Peyer's patch (tissue), 4 donors: ENCODE data around the gene CDC42SE2. TPM values are rescaled to one million over a fixed set of nuclear protein-coding genes. Genes with fewer than 3 reads are reported as not detected.
"Not testable (repeated sequence)": the region's sequence is repeated elsewhere in the genome, so short reads cannot be mapped to it uniquely, and the experiment has no call there.

Source experiments
- DNase-seq, 3 donors: peaks; one replicate each; pipeline ENCODE4 v3.0.0-alpha.2; 2017 to 2019
- H3K27ac ChIP-seq, 4 donors: fragments of 200-600 bp; sonication (generic); one replicate each; pipeline ENCODE4 v1.5.1; 2016 to 2019
- H3K27me3 ChIP-seq, 2 donors: fragments of 200-600 bp; sonication (generic); one replicate each; pipeline ENCODE4 v1.5.1; 2019
- H3K36me3 ChIP-seq, 3 donors: fragments of 200-600 bp; sonication (generic); one replicate each; pipeline ENCODE4 v1.5.1; 2016 to 2019
- H3K4me1 ChIP-seq, 4 donors: fragments of 200-600 bp; sonication (generic); one replicate each; pipeline ENCODE4 v1.5.1; 2016 to 2019
- H3K4me3 ChIP-seq, 4 donors: fragments of 200-600 bp; sonication (generic); 1 replicate in 3 of 4; 2 replicates in 1 of 4; pipeline ENCODE4 v1.5.1; 2016 to 2019; ENCODE audit warnings: mild to moderate bottlenecking in 1 of 4
- H3K9me3 ChIP-seq, 4 donors: fragments of 200-600 bp; sonication (generic); one replicate each; pipeline ENCODE4 v1.5.1; 2016 to 2019; ENCODE audit warnings: mild to moderate bottlenecking in 1 of 4
- POLR2A ChIP-seq, 2 donors: fragments of 450-650 bp; IDR thresholded peaks; one replicate each; pipeline ENCODE4 v1.5.1; 2017; ENCODE audit warnings: antibody characterized with exemption in 2 of 2, mild to moderate bottlenecking in 2 of 2, moderate library complexity in 2 of 2
- total RNA-seq, 4 donors: library from RNA; depleted of rRNA; stranded (reverse); fragments of >200 nt; gene quantifications; one replicate each; pipeline ENCODE4 v1.1.0, GENCODE V29; 2016
- TF ChIP-seq, protein P1 (sequence below), 6 experiments: fragments of 450-650 bp in 4 of 6; fragments of 200-600 bp in 2 of 6; sonication (generic) in 1 of 6; IDR thresholded peaks; one replicate each; pipeline ENCODE4 v1.5.1; 2017 to 2019; ENCODE audit warnings: antibody characterized with exemption in 6 of 6, mild to moderate bottlenecking in 3 of 6, moderate library complexity in 1 of 6

Gene CDC42SE2
- total RNA-seq, 4 donors from 2014 or later: 49.9 to 125 (median 91.4) TPM

DNA sequence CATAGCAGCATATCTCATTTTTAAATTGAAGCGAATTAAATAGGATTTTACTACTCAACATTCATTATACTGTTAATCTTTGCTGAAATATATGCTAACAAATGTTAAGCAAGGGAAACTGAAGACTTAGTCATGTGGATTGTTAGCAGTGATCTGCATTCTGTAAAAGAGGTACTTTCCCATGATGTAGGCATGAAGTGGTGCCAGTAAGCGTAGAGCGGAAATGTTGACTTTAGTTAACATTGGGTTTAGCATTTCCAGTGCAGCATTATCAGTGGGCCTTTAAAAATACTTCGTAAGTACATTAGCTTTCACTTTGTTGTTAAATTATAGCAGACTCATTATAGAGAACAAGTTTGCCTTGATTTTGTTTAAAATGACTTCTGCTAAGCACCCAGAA is 130.3 kb downstream of the CDC42SE2 start:
- peak overlapping the region in 1 of 4 donors; percentile 53 for H3K27ac ChIP-seq
- TF ChIP-seq, protein P1, sequence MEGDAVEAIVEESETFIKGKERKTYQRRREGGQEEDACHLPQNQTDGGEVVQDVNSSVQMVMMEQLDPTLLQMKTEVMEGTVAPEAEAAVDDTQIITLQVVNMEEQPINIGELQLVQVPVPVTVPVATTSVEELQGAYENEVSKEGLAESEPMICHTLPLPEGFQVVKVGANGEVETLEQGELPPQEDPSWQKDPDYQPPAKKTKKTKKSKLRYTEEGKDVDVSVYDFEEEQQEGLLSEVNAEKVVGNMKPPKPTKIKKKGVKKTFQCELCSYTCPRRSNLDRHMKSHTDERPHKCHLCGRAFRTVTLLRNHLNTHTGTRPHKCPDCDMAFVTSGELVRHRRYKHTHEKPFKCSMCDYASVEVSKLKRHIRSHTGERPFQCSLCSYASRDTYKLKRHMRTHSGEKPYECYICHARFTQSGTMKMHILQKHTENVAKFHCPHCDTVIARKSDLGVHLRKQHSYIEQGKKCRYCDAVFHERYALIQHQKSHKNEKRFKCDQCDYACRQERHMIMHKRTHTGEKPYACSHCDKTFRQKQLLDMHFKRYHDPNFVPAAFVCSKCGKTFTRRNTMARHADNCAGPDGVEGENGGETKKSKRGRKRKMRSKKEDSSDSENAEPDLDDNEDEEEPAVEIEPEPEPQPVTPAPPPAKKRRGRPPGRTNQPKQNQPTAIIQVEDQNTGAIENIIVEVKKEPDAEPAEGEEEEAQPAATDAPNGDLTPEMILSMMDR (IDR thresholded peaks at IDR 0.05): no peak
- no peak for TF ChIP-seq POLR2A (IDR thresholded peaks at IDR 0.05)
- no peak overlapping the region for H3K4me3 ChIP-seq

DNA sequence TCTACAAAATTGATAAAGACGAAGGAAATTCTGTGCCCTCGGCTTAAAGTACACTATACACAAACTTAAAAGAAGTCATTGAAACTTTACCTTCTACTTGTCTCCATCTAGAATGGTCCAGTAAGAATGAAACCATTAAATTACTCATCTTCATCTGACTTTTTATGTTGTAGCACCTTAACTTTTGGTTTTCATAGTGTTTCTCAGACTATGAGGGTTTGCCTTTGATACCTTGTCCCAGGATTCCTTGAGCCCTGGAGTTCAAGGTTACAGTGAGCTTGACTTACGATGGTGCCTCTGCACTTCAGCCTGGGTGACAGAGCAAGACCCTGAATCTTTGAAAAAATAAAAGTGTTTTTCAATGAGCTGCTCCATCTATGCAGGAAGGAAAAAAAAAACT is 132.2 kb downstream of the CDC42SE2 start:
- H3K27ac ChIP-seq: peak overlapping the region in 1 of 4 donors; percentile 2
- TF ChIP-seq, protein P1 (IDR thresholded peaks at IDR 0.05): no peak
- H3K4me3 ChIP-seq: no peak overlapping the region
- DNase-seq: no peak
- peaks cover 0 to 9% (median 0%) of the 10 kb centered on the region in 4 donors for H3K4me1 ChIP-seq
- no peaks in the 10 kb centered on the region for H3K9me3 ChIP-seq
- H3K36me3 ChIP-seq: peaks cover 0 to 67% (median 0%) of the 10 kb centered on the region in 3 donors
- no peaks in the 10 kb centered on the region for H3K27me3 ChIP-seq

More for the DNA sequence above, 130.3 kb downstream of the CDC42SE2 start:
- Histone ChIP-seq H3K9me3 (no peaks in the 10 kb centered on the region), H3K27me3 (no peaks in the 10 kb centered on the region), H3K4me1 (peaks cover 0 to 9% (median 0%) of the 10 kb centered on the region in 4 donors), H3K36me3 (peaks cover 0 to 83% (median 0%) of the 10 kb centered on the region in 3 donors)
- DNase-seq: no peak

DNA sequence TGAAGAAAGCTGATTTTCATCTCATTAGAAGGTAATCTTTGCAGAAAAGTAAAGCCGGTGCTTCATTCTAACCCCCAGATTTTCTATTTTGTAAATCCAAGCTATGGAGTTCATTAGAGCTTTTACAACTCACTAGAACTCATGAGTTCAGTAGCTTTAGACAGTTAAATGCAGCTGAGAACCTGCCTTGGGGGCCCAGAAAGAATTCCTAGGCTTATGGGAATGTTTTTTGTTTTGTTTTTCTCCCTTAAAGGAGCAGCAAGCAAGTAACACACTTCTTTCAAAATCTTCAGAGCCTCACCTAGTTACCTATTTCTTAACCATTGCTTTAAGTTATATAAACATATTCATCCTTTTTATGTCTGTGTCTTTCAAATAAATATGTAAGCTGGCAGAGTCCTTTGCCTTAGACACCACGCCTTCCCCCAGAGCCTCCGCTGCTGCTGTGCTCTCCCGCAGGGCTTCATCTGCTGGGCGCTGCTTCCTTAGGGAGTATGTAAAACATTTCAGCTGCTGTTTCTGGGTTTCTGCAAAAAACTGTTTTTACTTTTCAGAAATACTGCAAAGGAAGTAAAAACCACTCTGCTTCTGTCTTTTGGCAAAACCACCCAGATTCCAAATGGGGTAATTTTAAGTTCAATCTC is 132.9 kb downstream of the CDC42SE2 start:
- TF ChIP-seq, protein P1 (IDR thresholded peaks at IDR 0.05): no peak
- no peak for TF ChIP-seq POLR2A (IDR thresholded peaks at IDR 0.05)
- Histone ChIP-seq H3K4me3 (no peak overlapping the region), H3K27me3 (no peaks in the 10 kb centered on the region), H3K9me3 (no peaks in the 10 kb centered on the region), H3K36me3 (peaks cover 0 to 62% (median 0%) of the 10 kb centered on the region in 3 donors), H3K4me1 (peaks cover 0 to 9% (median 0%) of the 10 kb centered on the region in 4 donors), H3K27ac (no peak overlapping the region)
- no peak for DNase-seq

DNA sequence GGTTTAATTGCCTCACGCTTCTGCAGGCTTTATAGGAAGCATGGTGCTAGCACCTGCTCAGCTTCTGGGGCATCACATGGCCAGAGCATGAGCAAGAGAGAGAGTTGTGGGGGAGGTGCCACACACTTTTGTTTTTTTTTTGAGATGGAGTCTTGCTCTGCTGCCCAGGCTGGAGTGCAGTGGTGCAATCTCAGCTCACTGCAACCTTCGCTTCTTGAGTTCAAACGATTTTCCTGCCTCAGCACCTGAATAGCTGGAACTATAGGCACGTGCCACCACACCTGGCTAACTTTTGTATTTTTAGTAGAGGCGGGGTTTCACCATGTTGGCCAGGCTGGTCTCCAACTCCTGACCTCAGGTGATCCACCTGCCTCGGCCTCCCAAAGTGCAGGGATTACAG is 135.2 kb downstream of the CDC42SE2 start:
- H3K4me3 ChIP-seq, H3K27ac ChIP-seq, H3K27me3 ChIP-seq, DNase-seq, H3K9me3 ChIP-seq, H3K4me1 ChIP-seq: not testable (repeated sequence)
- peaks cover 0 to 41% (median 0%) of the 10 kb centered on the region in 3 donors for H3K36me3 ChIP-seq

DNA sequence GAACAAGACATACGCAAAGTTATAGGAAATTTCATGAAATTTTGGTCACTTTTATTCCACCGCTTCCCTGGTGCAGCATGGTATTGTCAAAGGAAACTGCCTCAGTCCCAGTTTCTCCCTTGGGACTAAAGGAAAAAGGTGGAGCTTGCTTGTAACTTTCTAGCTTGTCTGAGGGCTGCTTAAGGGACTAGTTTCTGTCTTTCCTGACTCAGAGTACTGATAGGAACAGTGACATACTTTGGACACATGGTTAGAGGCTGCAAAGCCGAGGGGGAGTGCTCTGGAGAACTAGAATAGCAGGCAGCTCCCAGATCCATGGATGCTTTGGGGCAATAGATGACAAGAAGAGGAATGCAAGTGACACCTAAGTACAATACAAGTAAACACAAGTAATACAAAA is 136.7 kb downstream of the CDC42SE2 start:
- Histone ChIP-seq H3K27ac (no peak overlapping the region), H3K4me3 (no peak overlapping the region), H3K4me1 (no peaks in the 10 kb centered on the region), H3K36me3 (peaks cover 0 to 26% (median 0%) of the 10 kb centered on the region in 3 donors), H3K27me3 (no peaks in the 10 kb centered on the region), H3K9me3 (no peaks in the 10 kb centered on the region)
- no peak for DNase-seq
- TF ChIP-seq, protein P1 (IDR thresholded peaks at IDR 0.05): no peak
- no peak for TF ChIP-seq POLR2A (IDR thresholded peaks at IDR 0.05)

DNA sequence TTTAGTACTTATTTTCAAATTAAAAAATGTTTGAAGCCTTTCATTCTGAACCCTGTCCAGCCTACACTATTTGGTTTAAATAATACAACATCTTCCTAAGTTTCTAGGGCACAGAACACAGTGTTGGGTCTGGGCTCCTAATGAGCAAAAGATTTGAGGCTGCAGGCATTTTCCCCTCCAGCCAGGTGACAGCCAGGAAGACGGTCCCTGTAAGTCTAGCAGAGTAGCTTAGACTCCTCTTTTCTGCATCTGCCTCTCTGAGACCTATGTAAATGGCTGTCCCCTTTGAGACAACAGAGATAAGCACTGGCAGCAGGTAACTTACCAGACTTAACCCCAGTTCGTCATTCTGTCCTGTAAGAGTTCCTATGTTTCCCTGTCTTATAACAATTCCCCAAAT is 141.8 kb downstream of the CDC42SE2 start:
- no peaks in the 10 kb centered on the region for H3K27me3 ChIP-seq
- TF ChIP-seq POLR2A (IDR thresholded peaks at IDR 0.05): no peak
- TF ChIP-seq, protein P1 (IDR thresholded peaks at IDR 0.05): no peak
- H3K27ac ChIP-seq: no peak overlapping the region
- no peak for DNase-seq
- no peak overlapping the region for H3K4me3 ChIP-seq
- peaks cover 0 to 14% (median 0%) of the 10 kb centered on the region in 3 donors for H3K36me3 ChIP-seq
- H3K9me3 ChIP-seq: no peaks in the 10 kb centered on the region
- H3K4me1 ChIP-seq: no peaks in the 10 kb centered on the region
